SK-N-DZ (cell line): ENCODE data around the gene ACADSB.
A peak's percentile ranks its signal among the peaks of the same experiment; 100 is the strongest.

ENCODE experiments used
- DNase-seq: peaks from one replicate; pipeline ENCODE4 v3.0.0-alpha.2; 2015; ENCODE audit warnings: low spot score

ACADSB gene

DNA sequence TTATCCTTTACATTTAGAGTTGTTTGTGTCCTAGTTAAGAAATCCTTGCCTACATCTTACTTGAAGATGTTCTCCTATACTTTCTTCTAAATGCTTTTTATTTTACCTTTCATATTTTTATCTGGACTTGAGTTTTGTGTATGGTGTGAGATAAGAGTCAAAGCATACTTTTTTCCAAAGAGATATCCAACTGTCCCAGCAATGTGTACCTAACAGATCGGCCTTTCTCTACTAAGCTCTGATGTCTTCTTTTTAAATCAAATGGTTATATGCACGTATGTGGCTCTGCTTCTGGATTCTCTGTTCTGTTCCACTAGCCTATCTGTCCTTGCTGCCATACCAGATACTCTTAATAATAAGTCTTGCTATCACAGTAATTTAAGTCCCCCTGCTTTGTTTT is 7.4 kb upstream of the ACADSB start:
- DNase-seq, result no peak

DNA sequence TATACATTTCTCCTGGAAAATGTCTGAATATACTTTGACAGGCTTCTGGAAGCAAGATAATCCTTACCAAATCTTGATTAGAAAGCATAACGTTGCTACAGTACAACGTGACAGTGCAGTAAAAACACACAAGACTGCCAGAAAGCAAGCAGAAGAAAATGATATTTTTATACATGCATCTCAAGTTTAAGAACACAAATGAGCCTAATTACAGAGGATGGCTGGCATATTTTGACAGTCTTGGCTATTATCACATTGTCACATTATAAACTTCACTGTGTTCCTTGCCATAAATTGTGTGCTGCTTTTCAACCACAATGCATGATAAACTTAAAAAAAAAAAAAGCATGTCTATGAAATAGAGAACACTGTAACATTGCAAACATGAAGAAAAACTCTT is 4.5 kb upstream of the ACADSB start:
- DNase-seq, result no peak

DNA sequence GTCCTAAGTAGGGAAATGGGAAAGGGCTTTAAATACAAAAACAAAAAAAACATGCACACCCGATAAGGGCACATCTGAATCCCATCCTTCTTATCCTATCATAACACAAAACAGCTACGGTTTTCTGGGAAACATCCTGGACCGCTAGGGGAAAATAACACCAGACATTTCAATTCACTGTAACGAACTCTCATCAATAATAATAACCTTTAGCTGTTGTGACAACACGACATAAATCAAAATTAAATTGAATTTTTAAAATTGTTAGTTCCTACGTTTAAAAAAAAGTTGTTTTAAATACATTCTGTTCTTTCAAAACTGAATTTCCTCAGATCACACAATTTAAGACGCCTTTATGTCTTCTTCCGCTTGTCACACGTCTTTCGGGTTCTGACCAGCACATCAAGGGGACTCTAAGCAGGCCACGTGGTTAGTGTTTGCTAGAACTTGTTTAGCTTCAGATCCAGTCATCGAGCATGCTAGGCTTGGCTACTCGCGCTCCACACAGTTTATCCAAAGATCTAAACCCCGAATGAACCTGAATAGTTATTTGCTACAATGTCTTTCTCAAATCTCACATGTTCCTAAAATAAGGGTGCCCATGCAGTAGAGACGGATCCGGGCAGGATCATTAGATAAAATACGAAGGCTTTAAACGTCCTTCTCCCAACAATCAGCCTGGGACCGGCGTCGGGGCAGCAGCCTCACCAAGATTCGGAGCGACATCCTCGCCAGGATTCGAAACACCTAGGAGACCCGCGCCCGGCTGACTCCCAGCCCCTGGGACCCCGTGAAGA is 1.1 kb upstream of the ACADSB start:
- peak; percentile 65 for DNase-seq

DNA sequence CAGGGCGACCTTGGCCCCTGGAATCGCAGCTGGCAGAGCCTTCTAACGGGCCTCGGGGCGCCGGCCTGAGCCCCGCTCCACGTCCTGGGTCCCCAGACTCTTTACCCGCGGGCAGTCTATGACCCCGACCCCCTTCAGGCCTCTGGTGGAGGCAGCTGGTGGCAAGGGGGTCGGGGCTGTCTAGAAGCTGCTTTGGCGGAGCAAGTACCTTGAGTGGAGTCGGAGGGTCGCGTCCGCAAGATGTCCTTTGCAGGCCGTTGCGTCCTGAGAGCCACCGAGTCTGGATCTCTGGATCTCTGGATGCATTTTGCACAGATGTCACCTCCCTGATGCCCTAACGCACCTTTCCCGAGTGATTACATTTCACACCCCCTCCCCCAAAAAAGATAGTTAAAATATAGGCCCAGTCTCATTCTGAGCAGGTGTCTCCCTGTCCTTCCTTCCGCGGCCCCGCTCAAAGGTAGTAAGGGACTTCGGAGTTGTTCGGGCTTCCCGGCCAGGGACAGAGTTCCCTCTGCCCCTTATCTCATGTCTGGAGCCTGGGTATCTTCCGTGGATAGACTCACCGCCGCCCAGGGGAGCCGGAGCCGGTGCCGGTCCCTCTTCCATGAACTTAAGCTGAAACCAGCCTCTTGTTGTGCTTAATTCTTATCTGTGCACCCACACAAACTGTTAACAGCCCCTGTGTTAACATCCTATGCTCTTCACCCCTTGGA is 457 bp downstream of the ACADSB start:
- no peak for DNase-seq

DNA sequence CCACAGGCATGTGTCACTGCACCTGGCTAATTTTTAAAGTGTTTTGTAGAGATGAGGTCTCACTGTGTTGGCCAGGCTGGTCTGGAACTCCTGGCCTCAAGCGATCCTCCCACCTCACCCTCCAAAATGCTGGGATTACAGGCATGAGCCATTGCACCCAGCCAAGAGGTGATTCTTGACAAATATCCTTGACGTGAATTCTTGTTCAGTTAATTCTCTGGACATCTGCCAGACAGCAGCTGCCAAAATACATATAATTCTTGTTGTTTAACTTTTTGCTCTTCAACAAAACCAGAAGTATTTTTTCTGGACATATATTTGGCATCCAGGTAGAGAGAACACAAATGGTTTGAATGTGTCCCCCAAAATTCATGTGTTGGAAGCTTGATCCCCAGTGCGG is 3.2 kb downstream of the ACADSB start:
- no peak for DNase-seq

DNA sequence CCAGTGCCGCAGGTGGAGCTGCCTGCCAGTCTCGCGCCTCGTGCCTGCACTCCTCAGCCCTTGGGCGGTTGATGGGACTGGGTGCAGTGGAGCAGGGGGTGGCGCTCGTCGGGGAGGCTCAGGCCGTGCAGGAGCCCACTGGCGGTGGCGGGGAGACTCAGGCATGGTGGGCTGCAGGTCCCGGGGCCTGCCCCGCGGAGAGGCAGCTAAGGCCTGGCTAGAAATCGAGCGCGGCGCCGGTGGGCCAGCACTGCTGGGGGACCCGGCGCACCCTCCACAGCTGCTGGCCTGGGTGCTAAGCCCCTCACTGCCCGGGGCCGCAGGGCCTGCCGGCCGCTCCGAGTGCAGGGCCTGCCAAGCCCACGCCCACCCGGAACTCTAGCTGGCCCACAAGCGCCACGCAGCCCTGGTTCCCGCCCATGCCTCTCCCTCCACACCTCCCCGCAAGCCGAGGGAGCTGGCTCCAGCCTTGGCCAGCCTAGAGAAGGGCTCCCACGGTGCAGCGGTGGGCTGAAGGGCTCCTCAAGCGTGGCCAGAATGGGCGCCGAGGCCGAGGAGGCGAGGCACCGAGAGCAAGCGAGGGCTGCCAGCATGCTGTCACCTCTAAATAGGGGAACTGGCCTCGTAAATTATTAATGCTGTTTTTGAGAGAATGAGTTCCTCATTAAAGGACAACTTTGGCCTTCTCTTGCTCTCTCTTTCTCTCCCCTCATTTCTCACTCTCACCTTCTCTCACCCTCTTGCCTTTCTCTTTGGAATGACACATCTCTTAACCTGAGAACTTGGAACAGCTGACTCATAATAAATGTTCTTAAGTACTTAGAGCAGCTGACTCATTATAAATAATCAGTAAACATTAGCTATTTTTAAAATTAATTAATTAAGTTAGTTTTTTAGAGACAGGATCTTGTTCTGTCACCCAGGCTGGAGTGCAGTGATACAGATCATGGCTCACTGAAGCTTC is 4.9 kb downstream of the ACADSB start:
- DNase-seq, result no peak

DNA sequence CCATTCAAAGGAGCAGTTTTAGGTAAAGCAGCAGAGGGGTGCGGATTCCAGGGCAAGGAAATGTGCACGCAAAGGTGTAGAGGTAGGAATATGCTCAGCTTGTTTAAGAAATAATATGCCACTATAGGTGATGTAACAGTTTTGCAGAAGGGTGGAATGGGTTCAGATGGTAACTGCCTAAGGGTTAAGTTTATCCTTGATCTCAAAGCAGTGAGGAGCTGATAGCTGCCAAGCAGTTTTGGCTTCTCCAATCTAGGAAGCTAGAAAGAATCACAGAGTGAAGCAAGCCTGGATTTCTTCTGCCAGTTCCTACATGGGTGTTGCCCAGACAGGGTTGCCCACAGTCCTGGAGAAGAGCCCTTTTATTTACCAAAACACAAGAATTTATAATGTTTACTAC is 6.0 kb downstream of the ACADSB start:
- no peak for DNase-seq

DNA sequence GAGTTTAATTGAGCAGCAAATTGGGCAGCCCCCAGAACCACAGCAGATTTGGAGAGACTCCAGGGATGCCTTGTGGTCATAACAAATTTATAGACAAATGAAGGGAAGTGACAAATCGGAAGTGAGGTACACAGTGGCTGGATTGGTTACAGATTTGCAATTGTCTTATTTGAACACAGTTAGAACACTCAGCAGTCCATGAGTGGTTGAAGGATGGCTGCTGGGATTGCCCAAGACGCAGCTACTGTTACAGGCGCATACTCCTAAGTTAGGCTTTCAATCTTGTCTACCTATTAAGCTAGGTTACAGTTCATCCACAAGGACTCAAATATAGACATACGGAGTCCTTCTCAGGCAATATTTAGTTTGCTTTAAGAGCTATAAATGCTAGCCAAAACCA is 7.4 kb downstream of the ACADSB start:
- DNase-seq, result no peak

DNA sequence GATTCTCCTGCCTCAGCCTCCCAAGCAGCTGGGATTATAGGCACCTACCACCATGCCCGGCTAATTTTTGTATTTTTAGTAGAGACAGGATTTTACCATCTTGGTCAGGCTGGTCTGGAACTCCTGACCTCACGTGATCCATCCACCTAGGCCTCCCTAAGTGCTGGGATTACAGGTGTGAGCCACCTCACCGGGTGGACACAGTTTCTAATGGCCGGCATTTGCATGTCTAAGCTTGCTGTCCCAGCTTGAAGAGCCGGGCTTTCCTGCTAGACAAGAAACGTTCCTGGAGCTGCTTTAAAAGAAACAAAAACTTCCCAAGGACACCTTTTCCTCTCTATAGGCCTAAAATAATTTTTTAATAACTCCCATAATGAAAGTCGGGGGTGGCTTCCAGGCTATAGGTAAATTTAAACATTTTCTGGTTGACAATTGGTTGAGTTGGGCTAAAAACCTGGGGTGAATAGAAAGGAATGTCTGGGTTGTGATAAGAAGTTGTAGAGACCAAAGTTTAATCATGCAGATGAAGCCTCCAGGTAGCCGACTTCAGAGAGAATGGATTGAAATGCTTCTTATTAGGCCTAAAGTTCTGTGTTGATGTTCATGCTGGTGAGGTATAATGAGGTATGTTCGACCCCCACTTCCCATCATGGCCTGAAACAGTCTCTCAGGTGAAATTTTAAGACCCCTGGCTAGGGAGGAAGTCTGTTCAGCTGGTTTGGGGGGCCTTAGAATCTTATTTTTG is 8.8 kb downstream of the ACADSB start:
- DNase-seq, result no peak

DNA sequence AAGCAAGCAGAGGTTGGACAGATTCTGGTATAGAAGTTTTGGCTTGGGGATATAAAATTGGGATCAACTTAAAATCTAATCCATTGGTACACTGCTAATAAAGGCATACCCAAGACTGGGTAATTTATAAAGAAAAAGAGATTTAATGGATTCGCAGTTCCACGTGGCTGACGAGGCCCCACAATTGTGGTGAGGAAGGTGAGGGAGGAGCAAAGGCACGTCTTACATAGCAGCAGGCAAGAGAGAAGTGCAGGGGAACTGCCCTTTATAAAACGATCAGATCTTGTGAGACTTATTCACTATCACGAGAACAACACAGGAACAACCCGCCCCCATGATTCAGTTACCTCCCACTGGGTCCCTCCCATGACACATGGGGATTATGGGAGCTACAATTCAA is 9.7 kb downstream of the ACADSB start:
- no peak for DNase-seq

DNA sequence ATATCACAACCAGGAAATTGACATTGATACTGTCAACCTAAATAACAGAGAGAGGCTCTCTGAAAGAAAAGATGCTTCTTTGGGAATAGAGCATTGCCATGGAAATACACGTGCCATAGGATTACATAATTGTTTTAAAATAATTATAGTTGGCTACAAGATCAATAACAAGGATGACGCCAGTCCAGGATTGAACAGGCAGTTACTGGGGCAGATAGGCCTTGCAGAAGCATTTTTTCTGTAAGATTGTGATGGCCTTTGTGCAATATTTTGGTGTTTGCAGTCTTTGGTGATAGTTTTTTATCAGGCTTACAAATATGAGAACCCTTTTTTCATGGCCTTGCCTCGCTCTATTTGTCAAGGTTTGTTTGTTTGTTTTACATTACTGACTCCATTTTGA is 10.5 kb downstream of the ACADSB start:
- no peak for DNase-seq

DNA sequence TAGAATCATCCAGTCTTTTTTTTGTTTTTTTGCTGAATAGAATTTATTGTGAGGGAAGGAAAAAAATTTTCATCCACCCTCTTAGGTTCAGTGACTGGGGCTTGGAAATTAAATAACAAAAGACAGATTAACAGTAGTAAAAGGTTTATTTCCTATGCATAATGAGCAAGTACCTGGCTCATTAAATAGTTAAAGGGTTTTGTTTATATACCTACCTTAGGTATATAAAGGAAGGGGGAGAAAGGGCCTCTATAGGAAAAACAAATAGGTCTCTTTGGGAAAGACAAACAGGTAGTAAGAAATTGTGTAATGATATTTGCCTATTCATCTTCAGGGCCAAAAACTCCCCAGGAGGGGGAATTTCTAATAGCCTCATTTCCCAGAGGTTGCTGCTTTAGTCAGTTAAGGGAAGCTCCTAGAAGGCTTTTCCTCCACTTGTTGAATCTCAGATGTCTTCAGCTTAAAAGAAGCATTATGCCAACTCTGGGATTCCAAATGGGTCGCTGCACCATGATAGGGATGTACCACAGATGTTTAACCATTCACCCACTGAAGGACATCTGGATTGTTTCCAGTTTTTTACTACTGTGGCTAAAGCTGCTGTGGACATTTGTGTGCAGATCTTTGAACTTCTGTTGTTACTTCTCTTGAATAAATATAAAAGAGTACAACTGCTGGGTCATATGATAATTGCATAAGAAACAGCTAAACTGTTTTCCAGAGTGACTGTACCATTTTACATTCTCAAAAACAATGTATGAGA is 11.3 kb downstream of the ACADSB start:
- DNase-seq, result no peak

DNA sequence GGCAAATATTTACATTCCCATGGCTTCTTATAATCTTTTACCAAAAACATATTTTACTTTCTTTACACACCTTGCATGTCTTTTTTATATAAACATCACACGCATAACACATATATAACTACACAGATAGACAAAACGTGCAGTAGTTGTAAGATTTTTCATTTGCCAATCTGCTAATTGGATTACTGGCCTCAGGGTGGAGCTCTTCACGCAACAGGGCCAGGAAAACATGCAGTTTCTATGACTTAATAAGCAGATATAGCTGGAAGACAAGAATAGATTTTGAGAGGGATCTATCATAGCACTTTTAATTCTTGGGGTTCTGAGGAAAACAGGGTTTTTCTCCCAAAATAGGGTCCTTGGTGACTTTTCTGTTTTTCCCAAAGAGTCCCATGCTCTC is 12.7 kb downstream of the ACADSB start:
- no peak for DNase-seq

DNA sequence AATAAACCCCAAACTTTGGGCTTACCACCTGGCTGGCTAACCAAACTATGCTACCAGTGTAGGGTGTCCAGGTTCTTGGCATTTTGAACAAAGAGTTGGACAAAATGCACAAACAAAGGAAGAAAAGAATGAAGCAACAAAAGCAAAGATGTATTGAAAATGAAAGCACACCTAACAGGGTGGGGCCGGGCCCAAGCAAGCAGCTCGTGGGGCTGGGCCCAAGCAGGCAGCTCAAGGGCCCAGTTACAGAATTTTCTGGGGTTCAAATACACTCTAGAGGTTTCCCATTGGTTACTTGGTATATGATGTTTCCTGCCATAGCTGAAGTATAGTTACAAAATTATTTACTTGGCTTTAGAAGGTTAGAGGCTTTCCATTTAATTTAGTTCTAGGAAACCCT is 15.7 kb downstream of the ACADSB start:
- DNase-seq, result no peak

DNA sequence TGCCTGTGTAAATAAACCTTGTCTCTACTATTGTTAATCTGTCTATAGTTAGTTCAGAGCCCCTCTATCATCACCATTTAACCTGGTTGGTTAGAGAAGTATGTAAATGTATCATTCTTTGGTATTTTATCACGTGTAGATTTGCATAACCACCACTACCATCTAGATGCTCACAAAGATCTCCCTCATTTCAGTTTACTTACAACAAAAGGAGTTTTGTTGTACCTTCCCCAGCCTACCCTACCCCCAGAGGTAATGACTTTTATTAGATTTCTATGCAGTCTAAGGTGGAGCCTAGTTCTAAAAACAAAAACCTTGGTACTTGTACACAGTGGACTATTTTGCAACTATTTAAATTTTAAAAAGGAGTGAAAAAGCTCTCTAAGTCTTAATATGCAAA is 17.5 kb downstream of the ACADSB start:
- DNase-seq, result no peak

DNA sequence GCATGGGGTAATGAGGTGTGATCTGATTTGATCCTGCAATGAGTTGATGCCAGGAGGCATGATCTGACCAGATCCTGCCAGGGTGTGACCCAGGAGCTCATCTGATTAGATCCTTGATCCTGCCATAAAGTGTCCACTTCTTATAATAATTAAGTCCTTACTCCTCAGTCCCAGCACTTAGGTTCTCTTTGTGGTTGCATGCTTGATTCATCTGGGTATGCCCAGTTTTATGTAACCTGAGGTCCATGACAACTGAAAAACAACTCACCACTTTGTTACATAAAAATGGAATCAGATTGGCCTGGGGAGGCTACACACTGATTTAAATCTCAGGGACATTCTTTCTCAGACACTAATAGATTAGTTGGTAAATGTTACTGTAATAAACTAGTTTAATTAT is 19.1 kb downstream of the ACADSB start:
- DNase-seq, result no peak

DNA sequence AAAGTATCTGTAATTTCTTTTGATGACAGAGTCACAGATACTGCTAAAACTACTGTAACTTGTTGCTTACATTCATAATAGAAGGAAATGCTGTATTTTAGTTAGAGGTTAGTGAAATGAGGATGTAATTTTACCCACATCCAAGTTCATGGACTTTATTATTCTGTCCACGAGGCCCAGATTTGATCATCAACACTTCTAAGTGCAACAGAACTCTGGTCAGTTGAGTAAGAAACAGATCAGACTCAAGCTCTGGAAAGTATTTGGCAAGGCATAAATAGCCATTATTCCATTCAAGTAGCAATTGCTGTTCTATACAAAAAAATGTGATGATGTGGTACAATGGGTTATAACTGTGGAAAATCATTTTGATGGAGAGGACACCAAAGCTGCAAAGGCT is 22.3 kb downstream of the ACADSB start:
- no peak for DNase-seq

DNA sequence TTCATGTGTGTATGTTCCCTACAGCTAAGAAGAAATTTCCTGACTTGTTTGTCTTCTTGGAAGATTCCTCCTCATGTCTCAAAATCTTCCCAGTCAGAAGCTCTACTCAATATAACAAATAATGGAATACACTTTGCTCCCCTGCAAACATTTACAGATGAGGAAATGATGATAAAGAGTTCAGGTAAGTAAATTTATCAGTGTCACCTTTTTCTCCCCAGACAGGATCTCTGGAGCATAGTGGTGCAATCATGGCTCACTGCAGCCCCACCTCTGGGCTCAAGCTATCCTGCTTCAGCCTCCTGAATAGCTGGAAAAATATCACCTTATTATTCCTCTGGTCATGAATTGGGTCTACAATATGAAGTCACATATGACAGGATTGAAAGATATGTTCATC is 25.5 kb downstream of the ACADSB start:
- DNase-seq, result no peak

DNA sequence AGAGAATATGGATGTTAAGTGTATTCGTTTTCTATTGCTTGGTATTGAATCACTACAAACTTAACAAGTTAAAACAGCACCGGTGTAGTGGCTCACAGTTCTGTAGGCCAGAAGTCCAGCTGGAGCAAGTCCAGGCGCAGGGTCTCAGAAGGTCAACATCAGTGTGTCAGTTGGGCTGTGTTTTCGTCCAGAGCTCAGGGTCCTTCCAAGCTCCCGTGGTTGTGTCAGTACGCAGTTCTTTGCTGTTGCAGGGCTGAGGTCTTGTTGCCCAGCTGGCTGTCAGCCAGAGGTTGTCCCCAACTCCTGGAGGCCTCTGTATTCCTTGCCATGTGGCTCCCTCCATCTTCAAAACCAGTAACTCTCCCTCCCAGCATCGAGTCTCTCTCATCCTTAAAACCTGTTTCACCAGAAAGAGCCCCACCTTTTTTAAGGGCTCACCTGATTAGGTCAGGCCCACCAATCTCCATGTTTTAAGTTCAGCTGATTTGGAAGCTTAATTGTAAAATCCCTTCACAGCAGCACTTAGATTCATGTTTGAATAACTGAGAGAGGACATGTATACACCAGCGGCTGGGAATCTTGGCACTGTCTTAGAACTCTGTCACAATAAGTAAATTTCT is 26.8 kb downstream of the ACADSB start:
- DNase-seq, result no peak
